Calu3 (cell line): ENCODE results near the gene TRABD2B. TPM values are rescaled to one million over a fixed set of nuclear protein-coding genes. Genes with fewer than 3 reads are reported as not detected.

Experiments used
- BruUV-seq: library from RNA; stranded (reverse); fragments of 400-500 nt; replicated peaks from 2 replicates; lab custom pipeline; 2021; lab: Mats Ljungman, UMichigan
- CTCF ChIA-PET: fragments of 300-600 bp; sonication (Branson Sonifier 250); formaldehyde crosslinking; loops from one replicate; lab custom pipeline; 2022; ENCODE audit warnings: antibody characterized with exemption; lab: Charles Lee
- DNase-seq: peaks from one replicate; pipeline ENCODE4 v3.0.0; 2022
- H3K27ac Mint-ChIP-seq: one replicate; pipeline ENCODE4 v1.8.0; 2022; ENCODE audit warnings: mixed read lengths; ENCODE audit not compliant: unreplicated experiment
- H3K27me3 Mint-ChIP-seq: one replicate; pipeline ENCODE4 v1.8.0; 2022; ENCODE audit warnings: mixed read lengths; ENCODE audit not compliant: unreplicated experiment
- H3K36me3 Mint-ChIP-seq: one replicate; pipeline ENCODE4 v1.8.0; 2022; ENCODE audit warnings: mild to moderate bottlenecking, moderate library complexity, mixed read lengths; ENCODE audit not compliant: insufficient read depth, unreplicated experiment
- H3K4me1 Mint-ChIP-seq: one replicate; pipeline ENCODE4 v1.8.0; 2022; ENCODE audit warnings: mild to moderate bottlenecking, low read depth, mixed read lengths; ENCODE audit not compliant: unreplicated experiment
- H3K4me3 Mint-ChIP-seq: one replicate; pipeline ENCODE4 v1.8.0; 2022; ENCODE audit warnings: mild to moderate bottlenecking, low read depth, moderate library complexity, mixed read lengths; ENCODE audit not compliant: unreplicated experiment
- H3K9me3 Mint-ChIP-seq: one replicate; pipeline ENCODE4 v1.8.0; 2022; ENCODE audit warnings: low read depth, mixed read lengths; ENCODE audit not compliant: unreplicated experiment
- intact Hi-C: fragments of 100-400 bp; cut with micrococcal nuclease; formaldehyde crosslinking; loops from one replicate; pipeline ENCODE4 v1.10.0; 2022; ENCODE audit not compliant: unreplicated experiment
- total RNA-seq: library from RNA; stranded (reverse); gene quantifications from 2 replicates; pipeline ENCODE4 v1.2.3, GENCODE V29; 2022
- TF ChIP-seq, protein P1 (sequence below): fragments of 200-600 bp; IDR thresholded peaks from one replicate; pipeline ENCODE4 v1.8.0; 2022; ENCODE audit warnings: antibody characterized with exemption; ENCODE audit not compliant: unreplicated experiment

Gene TRABD2B
- total RNA-seq, 1 experiment from 2014 or later: 0.42 TPM

DNA sequence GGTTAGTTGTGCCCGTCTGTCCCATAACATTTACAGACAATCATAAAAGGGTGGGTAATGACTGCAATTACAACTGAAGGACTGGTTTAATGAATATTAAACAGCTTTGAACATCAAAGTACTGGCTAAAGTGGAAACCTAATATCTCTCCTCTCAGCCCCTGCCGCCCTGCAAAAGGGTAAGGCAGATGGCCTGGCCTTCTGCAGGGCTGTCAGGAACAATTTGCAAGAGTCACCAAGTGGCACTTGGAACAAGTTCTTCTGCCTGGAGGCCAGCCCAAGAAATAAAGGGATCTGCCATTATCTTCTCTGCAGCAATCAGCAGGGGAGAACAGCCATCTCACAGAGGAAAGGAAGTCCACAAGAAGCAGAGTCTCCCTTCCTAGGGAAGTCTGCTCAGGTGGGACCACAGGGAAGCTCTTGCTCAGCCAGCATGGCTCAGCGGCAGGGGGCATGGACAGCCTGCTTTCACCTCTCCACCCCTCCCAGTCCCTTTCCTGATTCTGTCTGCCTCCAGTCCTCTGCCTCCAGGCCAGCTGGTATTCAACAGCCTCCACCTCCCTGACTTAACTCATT lies 96.1 kb downstream of the TRABD2B start:
- intact Hi-C loops: no loop called here
- Mint-ChIP-seq H3K4me3 (no peak overlapping the region), H3K4me1 (peaks cover 30% of the 10 kb centered on the region), H3K9me3 (no peaks in the 10 kb centered on the region), H3K27ac (no peak overlapping the region), H3K36me3 (no peaks in the 10 kb centered on the region), H3K27me3 (no peaks in the 10 kb centered on the region)
- no TSS peak for BruUV-seq
- no peak for DNase-seq
- TF ChIP-seq, protein P1, sequence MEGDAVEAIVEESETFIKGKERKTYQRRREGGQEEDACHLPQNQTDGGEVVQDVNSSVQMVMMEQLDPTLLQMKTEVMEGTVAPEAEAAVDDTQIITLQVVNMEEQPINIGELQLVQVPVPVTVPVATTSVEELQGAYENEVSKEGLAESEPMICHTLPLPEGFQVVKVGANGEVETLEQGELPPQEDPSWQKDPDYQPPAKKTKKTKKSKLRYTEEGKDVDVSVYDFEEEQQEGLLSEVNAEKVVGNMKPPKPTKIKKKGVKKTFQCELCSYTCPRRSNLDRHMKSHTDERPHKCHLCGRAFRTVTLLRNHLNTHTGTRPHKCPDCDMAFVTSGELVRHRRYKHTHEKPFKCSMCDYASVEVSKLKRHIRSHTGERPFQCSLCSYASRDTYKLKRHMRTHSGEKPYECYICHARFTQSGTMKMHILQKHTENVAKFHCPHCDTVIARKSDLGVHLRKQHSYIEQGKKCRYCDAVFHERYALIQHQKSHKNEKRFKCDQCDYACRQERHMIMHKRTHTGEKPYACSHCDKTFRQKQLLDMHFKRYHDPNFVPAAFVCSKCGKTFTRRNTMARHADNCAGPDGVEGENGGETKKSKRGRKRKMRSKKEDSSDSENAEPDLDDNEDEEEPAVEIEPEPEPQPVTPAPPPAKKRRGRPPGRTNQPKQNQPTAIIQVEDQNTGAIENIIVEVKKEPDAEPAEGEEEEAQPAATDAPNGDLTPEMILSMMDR: no peak
- CTCF ChIA-PET: interaction anchor here (0.7 kb wide), 1 partner anchor 1956 kb away, joined by 3 read pairs; no protein-coding TSS in a partner anchor

DNA sequence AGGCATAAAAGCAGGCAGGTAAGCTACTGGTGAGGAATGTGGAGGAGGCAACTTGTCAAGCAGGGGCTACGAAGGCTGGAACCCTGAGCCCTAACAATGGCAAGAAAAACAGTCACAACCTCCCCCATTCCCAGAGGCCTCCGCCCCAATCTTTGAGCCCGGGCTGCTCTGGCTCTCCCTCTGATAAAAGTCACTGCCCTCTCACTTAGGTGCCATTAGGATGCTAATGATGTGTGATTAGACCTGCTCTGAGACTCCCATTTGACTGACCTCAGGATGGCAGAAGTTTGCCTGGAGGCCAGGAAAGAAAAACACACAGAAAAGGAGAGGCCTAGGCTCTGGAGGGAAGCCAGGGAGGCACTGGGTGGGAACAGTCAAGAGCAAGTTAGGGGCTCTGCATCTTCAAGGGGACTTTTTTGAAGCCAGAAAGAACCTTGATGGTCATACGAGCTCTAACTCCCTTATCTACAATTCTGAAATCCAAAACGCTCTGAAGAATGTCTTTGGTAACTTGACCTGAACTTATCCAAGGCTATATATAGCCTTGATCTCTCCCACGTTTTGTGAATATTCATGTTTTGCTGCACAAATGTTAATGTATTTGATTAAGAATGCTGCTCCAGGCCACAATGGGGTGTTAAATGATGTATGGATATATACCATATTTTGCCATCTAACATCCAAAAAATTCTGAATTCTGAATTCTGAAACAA lies 98.9 kb downstream of the TRABD2B start:
- Mint-ChIP-seq H3K36me3 (no peaks in the 10 kb centered on the region), H3K27me3 (no peaks in the 10 kb centered on the region), H3K4me3 (no peak overlapping the region), H3K27ac (no peak overlapping the region), H3K9me3 (no peaks in the 10 kb centered on the region), H3K4me1 (peaks cover 14% of the 10 kb centered on the region)
- no peak for DNase-seq
- no TSS peak for BruUV-seq
- CTCF ChIA-PET: no interaction called here
- intact Hi-C loops: no loop called here
- TF ChIP-seq, protein P1: no peak

DNA sequence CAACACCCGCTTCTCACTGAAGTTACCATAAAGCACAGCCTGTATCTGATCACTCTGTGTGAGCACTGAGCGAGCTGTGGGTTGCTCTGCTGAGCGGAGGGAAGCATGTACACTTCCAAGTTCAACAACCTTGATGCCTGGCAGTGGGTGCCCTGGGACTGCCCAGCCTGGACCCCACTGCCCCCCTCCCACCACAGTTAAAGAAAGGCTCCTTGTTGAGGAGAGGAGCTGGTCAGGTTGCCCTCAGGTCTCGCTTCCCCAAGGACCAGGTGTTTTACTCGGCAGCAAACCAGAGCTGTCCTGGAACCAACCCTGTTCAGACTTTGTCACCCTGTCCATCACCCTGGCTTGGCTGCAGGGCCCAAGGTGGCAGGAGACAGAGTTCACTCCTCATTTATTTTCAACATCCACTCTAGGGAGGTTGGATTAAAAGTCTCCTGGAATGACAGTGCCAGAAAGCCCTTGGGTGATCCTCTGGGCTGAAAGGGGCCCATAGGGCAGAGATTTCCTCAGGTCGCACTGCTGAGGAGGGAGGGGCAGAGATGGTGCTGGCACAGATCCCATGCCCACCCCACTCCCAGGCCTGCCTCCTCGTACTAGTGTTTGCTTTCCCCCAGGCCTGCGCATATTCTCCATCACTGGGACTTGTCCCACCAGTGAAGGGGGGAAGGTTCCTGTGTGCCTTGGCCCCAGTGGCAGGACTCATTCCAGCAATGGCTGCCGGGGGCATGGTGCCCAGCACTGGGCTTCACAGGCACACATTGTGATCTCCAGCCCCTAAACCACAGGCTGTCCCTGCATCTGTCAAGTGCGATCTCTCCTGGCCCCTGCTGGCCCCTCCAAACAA lies 101.7 kb downstream of the TRABD2B start:
- intact Hi-C loops: no loop called here
- H3K9me3 Mint-ChIP-seq: no peaks in the 10 kb centered on the region
- no peak for DNase-seq
- no peaks in the 10 kb centered on the region for H3K36me3 Mint-ChIP-seq
- BruUV-seq: no TSS peak
- TF ChIP-seq, protein P1: no peak
- no peak overlapping the region for H3K4me3 Mint-ChIP-seq
- peaks cover 12% of the 10 kb centered on the region for H3K4me1 Mint-ChIP-seq
- H3K27ac Mint-ChIP-seq: peak overlapping the region; percentile 68
- CTCF ChIA-PET: interaction anchor here (1.3 kb wide), 1 partner anchor 169 kb away, joined by 7 read pairs; no protein-coding TSS in a partner anchor
- H3K27me3 Mint-ChIP-seq: no peaks in the 10 kb centered on the region
